Astrocyte of the cerebellum (primary cell): Measurements from ENCODE around the gene DMRT1.

ENCODE experiments used
- DNase-seq: peaks from one replicate; pipeline ENCODE4 v3.0.0-alpha.2; 2011; ENCODE audit warnings: low read depth
- H3K4me3 ChIP-seq: 2 replicates; pipeline ENCODE4 v1.5.1; 2011; ENCODE audit warnings: mild to moderate bottlenecking, low read depth, low read length, moderate library complexity
- in situ Hi-C: cut with HindIII; loops from 2 replicates; pipeline ENCODE4 v1.10.0; 2017; ENCODE audit warnings: low sequenced_read_pairs
- TF ChIP-seq, protein P1 (sequence below): IDR thresholded peaks from 2 replicates; pipeline ENCODE4 v1.5.1; 2012; ENCODE audit warnings: low read length, low read depth, moderate library complexity, mild to moderate bottlenecking; ENCODE audit errors: missing control alignments

The DMRT1 gene

DNA sequence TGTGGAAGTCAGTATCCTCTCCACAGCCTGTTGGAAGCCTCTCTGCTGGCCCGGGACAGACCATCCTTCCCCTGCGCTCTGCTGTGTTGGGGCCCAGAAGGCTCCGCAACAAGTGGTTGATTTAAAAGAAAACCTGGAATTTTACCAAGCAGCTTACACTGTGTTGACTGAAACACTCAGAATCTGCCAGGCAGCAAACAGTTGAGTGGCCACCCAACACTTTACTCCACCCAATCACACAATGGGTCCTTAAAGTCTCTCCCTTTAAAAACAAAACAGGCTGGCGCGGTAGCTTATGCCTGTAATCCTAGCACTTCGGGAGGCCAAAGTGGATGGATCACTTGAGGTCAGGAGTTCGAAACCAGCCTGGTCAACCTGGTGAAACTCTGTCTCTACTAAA lies 107.0 kb downstream of the DMRT1 start:
- TF ChIP-seq, protein P1, sequence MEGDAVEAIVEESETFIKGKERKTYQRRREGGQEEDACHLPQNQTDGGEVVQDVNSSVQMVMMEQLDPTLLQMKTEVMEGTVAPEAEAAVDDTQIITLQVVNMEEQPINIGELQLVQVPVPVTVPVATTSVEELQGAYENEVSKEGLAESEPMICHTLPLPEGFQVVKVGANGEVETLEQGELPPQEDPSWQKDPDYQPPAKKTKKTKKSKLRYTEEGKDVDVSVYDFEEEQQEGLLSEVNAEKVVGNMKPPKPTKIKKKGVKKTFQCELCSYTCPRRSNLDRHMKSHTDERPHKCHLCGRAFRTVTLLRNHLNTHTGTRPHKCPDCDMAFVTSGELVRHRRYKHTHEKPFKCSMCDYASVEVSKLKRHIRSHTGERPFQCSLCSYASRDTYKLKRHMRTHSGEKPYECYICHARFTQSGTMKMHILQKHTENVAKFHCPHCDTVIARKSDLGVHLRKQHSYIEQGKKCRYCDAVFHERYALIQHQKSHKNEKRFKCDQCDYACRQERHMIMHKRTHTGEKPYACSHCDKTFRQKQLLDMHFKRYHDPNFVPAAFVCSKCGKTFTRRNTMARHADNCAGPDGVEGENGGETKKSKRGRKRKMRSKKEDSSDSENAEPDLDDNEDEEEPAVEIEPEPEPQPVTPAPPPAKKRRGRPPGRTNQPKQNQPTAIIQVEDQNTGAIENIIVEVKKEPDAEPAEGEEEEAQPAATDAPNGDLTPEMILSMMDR: no peak
- in situ Hi-C loops: no loop called here
- no peak overlapping the region for H3K4me3 ChIP-seq
- DNase-seq: no peak

DNA sequence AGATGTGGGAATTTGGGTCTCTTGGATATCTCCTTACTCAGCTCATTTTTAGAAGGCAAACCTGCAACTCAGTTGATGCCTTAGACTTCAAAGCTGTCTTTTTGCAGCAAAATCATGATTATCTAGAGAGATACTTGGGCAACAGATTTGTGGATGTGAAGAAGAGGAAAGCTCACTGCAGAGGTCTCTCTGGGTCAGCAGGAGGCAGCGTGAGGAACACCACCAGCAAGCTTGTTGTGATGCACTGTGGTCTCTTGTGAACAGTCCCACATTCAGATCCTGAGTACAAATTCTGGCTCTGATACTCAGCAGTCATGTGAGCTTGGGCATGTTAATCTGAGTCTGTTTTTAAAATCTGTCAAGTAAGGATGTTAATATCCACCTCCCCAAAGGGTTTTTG lies 108.6 kb downstream of the DMRT1 start:
- TF ChIP-seq, protein P1: no peak
- no peak overlapping the region for H3K4me3 ChIP-seq
- in situ Hi-C loops: no loop called here
- no peak for DNase-seq

DNA sequence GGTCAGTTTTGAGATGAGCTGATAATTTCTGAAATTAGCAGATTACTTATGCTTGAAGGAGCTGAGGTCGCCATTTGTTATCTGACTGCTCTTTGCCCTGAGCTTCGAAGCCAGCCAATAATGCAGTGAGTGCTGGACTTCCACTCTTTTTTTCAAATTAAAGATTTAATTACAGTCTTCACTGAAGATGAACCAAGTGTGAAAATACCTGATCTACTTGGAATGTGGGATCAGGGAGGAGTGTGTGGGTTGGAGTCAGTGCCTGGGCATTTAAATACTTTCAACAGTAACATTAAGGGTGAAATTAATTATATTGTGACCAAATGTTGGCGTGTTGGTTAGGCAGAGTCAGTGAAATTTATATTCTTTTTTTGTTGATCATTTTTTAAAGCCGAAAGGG lies 111.0 kb downstream of the DMRT1 start:
- in situ Hi-C loops: no loop called here
- no peak for DNase-seq
- H3K4me3 ChIP-seq: no peak overlapping the region
- TF ChIP-seq, protein P1: no peak

DNA sequence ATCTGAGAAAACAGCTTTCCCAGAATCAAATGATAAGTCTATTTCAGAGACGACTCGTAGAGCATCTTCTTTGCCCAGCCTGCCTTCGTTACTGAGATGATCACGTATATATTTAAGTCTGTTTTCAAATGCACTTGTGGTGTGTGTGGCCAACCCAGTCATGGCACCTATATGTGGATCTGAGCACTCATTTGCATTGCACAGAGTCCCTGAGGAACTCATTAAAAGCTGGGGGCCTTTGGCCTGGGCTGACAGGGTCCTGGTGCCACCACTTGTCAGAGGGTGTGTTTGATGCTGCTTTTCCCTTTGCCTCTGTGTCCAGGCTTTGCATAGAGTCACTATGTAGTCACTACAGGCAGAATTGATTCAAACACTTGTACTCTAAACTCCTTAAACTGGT lies 117.6 kb downstream of the DMRT1 start:
- TF ChIP-seq, protein P1: no peak
- no peak for DNase-seq
- no peak overlapping the region for H3K4me3 ChIP-seq
- in situ Hi-C loops: no loop called here

DNA sequence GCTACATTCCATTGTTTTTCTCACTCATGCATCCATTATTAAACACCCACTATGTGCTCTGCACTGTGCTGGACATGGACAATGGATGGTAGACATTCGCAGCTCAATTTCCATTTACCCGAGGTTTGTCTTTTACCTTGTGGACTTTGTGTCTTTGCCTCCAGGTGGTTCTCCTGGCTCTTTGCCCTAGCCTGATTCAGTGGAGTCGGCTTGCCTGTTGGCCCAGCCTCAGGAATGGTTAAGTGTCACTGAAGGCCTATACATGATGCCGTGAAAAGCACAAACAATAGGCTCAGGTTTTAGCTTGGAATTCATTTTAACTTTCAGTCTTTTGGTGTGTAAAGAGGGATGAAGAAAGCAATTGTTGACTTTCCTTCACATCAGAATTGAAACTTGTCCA lies 118.4 kb downstream of the DMRT1 start:
- H3K4me3 ChIP-seq: no peak overlapping the region
- DNase-seq: no peak
- TF ChIP-seq, protein P1: no peak
- in situ Hi-C loops: no loop called here

DNA sequence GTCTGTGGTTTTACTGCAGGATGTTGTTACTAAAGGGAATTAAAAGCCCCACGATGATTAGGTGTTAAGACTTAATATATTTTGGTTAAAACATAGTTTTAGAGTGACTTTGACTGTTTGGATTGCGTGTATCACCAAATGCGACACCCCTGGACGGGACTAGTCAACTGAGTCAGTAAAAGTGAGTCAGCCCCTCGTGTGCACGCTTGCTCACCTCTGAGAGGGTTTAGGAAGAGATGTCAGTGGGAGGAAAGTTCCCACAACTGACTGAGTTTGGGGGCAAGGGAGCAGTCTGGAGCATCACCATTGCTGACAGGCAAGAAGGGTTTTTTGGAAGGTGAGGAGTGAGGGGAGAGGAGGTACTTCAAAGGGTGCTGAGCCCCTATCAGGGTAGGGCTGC lies 120.5 kb downstream of the DMRT1 start:
- no peak overlapping the region for H3K4me3 ChIP-seq
- TF ChIP-seq, protein P1: no peak
- DNase-seq: no peak
- in situ Hi-C loops: no loop called here

DNA sequence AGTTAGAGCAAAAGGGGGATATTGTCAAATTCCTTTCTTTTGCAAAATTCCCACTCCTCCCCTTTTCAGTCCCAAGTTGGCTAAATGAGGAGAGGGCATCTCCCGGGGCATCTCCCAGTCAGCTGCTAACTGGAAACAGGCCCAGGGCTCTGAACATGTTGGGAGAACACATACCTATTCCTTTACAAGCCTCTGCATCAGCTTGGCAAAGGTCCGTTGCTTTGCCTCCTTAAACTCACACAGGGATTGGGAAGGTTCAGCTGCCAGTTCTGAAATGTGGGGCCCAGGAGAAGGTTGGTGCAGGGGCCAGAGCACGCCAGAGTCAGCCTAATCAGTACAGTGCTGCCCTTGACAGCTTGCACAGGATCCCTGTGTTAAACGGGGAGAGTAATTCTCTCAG lies 124.0 kb downstream of the DMRT1 start:
- no peak for DNase-seq
- H3K4me3 ChIP-seq: no peak overlapping the region
- TF ChIP-seq, protein P1: no peak
- in situ Hi-C loops: no loop called here
